ENCODE measurements around the gene DDX11. TPM values are rescaled to one million over a fixed set of nuclear protein-coding genes. Genes with fewer than 3 reads are reported as not detected.
"Not testable (repeated sequence)": the region's sequence is repeated elsewhere in the genome, so short reads cannot be mapped to it uniquely, and the experiment has no call there.

The DDX11 gene
- total and polyA plus RNA-seq, 7 donors: 3.6 to 31.4 (median 8.2) TPM

- no peak for TF ChIP-seq CTCF (IDR thresholded peaks at IDR 0.05)
- TF ChIP-seq EP300 (IDR thresholded peaks at IDR 0.05): no peak
- DNase-seq: no peak
- intact Hi-C loops (cut with DNase I): no loop called here
- 37 to 53% methylated on average over 21 to 26 of the region's 26 CpGs for WGBS, 2 donors
- H3K27ac ChIP-seq: no peak overlapping the region
- no peaks in the 10 kb centered on the region for H3K9me3 ChIP-seq
- no peak overlapping the region for H3K4me3 ChIP-seq
- H3K27me3 ChIP-seq: peaks cover 0 to 42% (median 16%) of the 10 kb centered on the region in 3 donors
- peaks cover 0 to 33% (median 29%) of the 10 kb centered on the region in 4 donors for H3K4me1 ChIP-seq
- H3K36me3 ChIP-seq: no peaks in the 10 kb centered on the region
Measured at GRCh38 chr12:31120392-31121008, 46.8 kb downstream of the DDX11 start.

- Histone ChIP-seq H3K4me1 (peaks cover 0 to 33% (median 29%) of the 10 kb centered on the region in 4 donors), H3K27me3 (peaks cover 0 to 38% (median 16%) of the 10 kb centered on the region in 3 donors)
- H3K36me3 ChIP-seq; H3K4me3 ChIP-seq; H3K9me3 ChIP-seq; intact Hi-C loops (cut with DNase I); DNase-seq; H3K27ac ChIP-seq: not testable (repeated sequence)
- WGBS, 2 donors: 52 to 65% methylated on average over 19 of the region's 19 CpGs
Measured at GRCh38 chr12:31121022-31121728, 47.5 kb downstream of the DDX11 start.

- Histone ChIP-seq H3K4me1 (peaks cover 0 to 26% (median 20%) of the 10 kb centered on the region in 4 donors), H3K4me3 (no peak overlapping the region), H3K27me3 (peaks cover 0 to 25% (median 16%) of the 10 kb centered on the region in 3 donors), H3K36me3 (no peaks in the 10 kb centered on the region), H3K9me3 (no peaks in the 10 kb centered on the region), H3K27ac (no peak overlapping the region)
- TF ChIP-seq POLR2A (IDR thresholded peaks at IDR 0.05) (no peak), POLR2AphosphoS5 (IDR thresholded peaks at IDR 0.05) (no peak), CTCF (IDR thresholded peaks at IDR 0.05) (no peak), EP300 (IDR thresholded peaks at IDR 0.05) (no peak)
- 80 to 84% methylated on average over 17 of the region's 19 CpGs for WGBS, 2 donors
- intact Hi-C loops (cut with DNase I): no loop called here
- no peak for DNase-seq
Measured at GRCh38 chr12:31122481-31122880, 48.8 kb downstream of the DDX11 start.

DNA sequence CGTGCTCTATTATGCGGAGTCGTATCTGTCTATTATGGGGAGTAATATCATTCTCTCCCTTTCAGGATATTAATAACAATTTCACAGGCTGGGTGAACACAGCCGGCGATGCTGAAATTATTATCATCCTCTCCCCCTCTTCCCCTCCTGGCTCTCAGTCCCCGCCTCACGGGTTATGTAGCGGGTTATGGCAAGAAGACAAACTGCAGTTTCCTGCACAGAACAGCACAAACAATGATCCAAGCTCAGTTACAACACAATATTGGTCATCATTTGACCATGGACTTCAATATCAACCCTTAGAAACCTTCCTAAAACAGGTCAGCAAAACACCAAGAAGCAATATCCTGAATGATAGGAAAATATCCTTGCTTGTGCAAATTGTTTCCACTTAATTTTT is 50.5 kb downstream of the DDX11 start:
- H3K27ac ChIP-seq; DNase-seq; H3K36me3 ChIP-seq; H3K4me1 ChIP-seq; intact Hi-C loops (cut with DNase I); H3K4me3 ChIP-seq; H3K27me3 ChIP-seq; H3K9me3 ChIP-seq: not testable (repeated sequence)
- 58 to 89% methylated on average over 8 of the region's 8 CpGs for WGBS, 2 donors

DNA sequence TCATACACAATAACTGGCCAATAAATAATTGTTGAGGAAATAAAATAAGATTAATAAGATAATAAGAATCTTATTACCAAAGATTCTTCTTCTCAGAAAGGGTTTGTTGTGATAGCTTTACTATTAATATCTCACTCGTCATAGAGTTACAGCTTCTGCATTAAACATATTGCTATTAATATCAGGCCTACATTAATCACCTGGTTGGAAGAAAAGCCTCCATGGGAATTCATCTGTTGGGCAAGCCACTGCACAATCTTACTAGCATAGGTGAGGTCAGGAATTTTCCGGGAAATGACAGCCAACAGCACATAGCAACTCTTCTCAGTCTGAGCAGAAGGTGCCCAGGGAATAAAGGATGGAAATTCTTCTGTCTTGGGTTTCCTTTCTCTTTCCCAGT is 51.5 kb downstream of the DDX11 start:
- H3K4me3 ChIP-seq; H3K4me1 ChIP-seq; intact Hi-C loops (cut with DNase I); H3K9me3 ChIP-seq; H3K27ac ChIP-seq; DNase-seq; H3K27me3 ChIP-seq; H3K36me3 ChIP-seq: not testable (repeated sequence)
- WGBS, 2 donors: 90 to 93% methylated on average over 2 of the region's 2 CpGs

DNA sequence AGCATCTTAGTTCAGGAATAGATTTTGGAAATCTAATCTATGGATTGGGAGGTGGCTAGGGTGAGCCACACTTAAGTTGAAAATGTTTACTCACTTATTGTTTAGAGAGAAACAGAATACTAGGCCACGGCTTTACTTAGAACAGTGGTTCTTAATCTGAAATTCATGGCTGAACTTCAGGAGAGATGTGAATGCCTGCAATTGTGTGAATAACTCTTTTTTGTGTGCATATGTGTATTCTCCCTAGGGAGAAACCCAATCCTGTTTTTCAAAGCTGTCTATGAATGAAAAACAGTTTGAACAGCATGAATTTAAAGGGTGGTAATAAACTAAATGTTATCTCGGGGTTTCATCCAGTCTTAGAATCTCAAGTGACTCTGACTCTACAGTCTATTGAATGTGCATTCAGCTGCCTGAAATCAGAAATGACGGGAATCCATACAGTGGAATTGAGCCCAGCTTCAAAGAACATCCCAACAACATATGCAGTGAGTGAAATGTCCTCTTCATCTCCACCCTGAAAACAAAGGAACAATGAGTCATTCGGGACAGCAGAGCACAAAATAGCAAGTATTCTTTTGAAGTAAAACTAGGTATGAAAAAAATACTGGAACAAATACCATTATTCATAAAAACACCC is 53.7 kb downstream of the DDX11 start:
- WGBS, 2 donors: 75 to 82% methylated on average over 2 of the region's 4 CpGs
- H3K9me3 ChIP-seq; H3K27ac ChIP-seq; H3K36me3 ChIP-seq; DNase-seq; H3K27me3 ChIP-seq; intact Hi-C loops (cut with DNase I); H3K4me1 ChIP-seq; H3K4me3 ChIP-seq: not testable (repeated sequence)

- H3K4me3 ChIP-seq; H3K27me3 ChIP-seq; intact Hi-C loops (cut with DNase I); H3K4me1 ChIP-seq; H3K36me3 ChIP-seq; DNase-seq; H3K27ac ChIP-seq; H3K9me3 ChIP-seq: not testable (repeated sequence)
- 22 to 82% methylated on average over 2 of the region's 2 CpGs for WGBS, 2 donors
Measured at GRCh38 chr12:31136581-31136980, 62.9 kb downstream of the DDX11 start.

GRCh38 chr12:31144768-31145167 is 71.1 kb downstream of the DDX11 start:
- H3K4me1 ChIP-seq, H3K36me3 ChIP-seq: not testable (repeated sequence)
- WGBS, 2 donors: 47 to 59% methylated on average over 9 of the region's 9 CpGs

GRCh38 chr12:31145296-31145695 is 71.6 kb downstream of the DDX11 start:
- H3K27ac ChIP-seq; DNase-seq; H3K36me3 ChIP-seq; H3K27me3 ChIP-seq; H3K9me3 ChIP-seq; H3K4me3 ChIP-seq; intact Hi-C loops (cut with DNase I); H3K4me1 ChIP-seq: not testable (repeated sequence)
- 31 to 50% methylated on average over 4 to 6 of the region's 6 CpGs for WGBS, 2 donors

More at GRCh38 chr12:31144768-31145167, 71.1 kb downstream of the DDX11 start:
- H3K27ac ChIP-seq; H3K27me3 ChIP-seq; intact Hi-C loops (cut with DNase I); H3K9me3 ChIP-seq; H3K4me3 ChIP-seq; DNase-seq: not testable (repeated sequence)

GRCh38 chr12:31147415-31147814 is 73.8 kb downstream of the DDX11 start:
- H3K9me3 ChIP-seq; H3K27ac ChIP-seq; H3K4me1 ChIP-seq; DNase-seq; intact Hi-C loops (cut with DNase I); H3K36me3 ChIP-seq; H3K27me3 ChIP-seq; H3K4me3 ChIP-seq: not testable (repeated sequence)
- WGBS, 2 donors: 8 to 81% methylated on average over 2 of the region's 3 CpGs
